NCI-H1092 (cell line): ENCODE measurements around the gene JAGN1.
"Not testable (repeated sequence)": the region's sequence is repeated elsewhere in the genome, so short reads cannot be mapped to it uniquely, and the experiment has no call there.

Experiments
- DNase-seq: peaks from one replicate; lab custom pipeline; 2025; lab: John Stamatoyannopoulos, UW

JAGN1 gene

DNA sequence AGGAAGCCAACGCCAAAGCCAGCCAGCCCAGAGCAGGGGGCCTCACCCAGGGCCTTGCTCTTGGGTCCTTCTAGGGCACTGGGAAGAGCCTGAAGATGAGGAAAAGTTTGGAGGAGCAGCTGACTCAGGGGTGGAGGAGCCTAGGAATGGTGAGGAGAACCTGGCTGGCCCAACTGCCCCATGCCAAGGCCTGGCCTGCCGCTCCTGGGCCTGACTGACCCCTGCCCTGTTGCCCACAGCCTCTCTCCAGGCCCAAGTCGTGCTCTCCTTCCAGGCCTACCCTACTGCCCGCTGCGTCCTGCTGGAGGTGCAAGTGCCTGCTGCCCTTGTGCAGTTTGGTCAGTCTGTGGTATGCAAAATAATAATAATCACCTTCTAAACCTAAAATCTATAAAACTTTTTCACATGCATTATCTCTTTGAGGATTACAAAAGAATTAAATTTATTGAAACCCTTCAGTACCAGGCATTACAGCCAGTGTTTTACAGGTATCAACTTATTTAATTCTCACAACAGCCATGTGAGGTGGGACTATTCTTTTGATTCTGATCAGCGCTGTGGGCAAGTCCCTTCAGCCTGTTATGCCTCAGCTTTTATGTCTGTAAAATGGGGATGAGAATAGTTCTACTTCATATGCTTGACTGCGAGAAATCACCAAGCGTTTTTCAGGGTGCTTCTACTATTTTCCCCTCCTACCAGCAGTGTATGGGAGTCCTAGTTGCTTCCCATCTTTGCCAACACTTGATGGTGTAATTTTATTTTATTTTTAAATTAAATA is 28.0 kb downstream of the JAGN1 start:
- no peak for DNase-seq

GRCh38 chr3:9928158-9928557 is 37.7 kb downstream of the JAGN1 start:
- DNase-seq: no peak

- DNase-seq: no peak
Observed at GRCh38 chr3:9930804-9931418, 40.5 kb downstream of the JAGN1 start.

DNA sequence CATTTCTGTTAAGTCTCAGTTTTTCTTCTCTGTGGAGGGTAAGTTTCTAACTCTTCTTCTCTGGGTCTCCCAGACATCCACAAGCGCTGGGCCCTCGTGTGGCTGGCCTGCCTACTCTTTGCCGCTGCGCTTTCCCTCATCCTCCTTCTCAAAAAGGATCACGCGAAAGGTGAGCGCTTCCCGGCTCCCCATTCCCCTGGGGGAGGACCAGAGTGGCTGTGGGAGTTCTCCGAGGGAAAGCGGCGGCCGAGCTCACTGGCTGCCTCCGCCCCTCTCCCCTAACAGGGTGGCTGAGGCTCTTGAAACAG is 42.1 kb downstream of the JAGN1 start:
- no peak for DNase-seq

DNA sequence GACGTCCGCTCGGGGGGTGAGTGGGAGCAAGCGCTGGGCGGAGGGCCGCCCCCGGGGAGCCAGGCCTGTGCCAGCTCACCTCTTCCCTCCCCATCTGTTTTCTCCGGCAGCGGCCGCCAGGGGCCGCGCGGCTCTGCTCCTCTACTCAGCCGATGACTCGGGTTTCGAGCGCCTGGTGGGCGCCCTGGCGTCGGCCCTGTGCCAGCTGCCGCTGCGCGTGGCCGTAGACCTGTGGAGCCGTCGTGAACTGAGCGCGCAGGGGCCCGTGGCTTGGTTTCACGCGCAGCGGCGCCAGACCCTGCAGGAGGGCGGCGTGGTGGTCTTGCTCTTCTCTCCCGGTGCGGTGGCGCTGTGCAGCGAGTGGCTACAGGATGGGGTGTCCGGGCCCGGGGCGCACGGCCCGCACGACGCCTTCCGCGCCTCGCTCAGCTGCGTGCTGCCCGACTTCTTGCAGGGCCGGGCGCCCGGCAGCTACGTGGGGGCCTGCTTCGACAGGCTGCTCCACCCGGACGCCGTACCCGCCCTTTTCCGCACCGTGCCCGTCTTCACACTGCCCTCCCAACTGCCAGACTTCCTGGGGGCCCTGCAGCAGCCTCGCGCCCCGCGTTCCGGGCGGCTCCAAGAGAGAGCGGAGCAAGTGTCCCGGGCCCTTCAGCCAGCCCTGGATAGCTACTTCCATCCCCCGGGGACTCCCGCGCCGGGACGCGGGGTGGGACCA is 42.6 kb downstream of the JAGN1 start:
- DNase-seq: peak; percentile 52

DNA sequence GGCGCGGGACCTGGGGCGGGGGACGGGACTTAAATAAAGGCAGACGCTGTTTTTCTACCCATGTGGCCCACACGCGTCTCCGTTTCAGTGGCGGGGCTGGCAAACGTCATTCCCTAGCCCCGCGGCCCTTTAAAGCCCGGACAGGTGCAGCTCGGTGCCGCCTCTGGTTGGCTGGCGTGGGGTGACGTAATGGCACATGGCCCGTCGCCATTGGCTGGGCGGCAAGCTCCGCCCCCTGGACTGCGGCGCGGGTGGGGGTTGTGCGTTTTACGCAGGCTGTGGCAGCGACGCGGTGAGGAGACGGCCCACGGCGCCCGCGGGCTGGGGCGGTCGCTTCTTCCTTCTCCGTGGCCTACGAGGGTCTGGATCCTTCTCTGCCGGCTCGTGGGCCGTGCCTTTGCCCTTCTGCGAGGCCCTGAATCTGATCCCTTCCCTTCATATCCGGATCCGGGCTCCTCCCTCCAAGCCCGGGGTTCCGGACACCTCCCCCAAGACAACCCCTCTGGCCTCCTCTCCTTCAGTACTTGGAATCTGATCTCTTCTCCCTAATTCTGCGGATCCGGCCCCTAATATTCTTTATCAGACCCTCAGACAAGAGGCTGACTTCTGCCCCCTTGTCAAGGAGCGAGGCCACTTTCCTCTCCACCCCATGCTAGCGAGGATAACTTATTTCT is 43.3 kb downstream of the JAGN1 start, which contains the start of gene CRELD1:
Gene CRELD1 (plus strand): TSS at position 274 of the 674 bp plus-strand sequence. CDS start 605 bp downstream, outside the sequence.
- DNase-seq: peak; percentile 84

GRCh38 chr3:9934235-9934621 is 43.8 kb downstream of the JAGN1 start:
- DNase-seq: no peak

- DNase-seq: no peak
Observed at GRCh38 chr3:9934993-9935392, 44.6 kb downstream of the JAGN1 start.

DNA sequence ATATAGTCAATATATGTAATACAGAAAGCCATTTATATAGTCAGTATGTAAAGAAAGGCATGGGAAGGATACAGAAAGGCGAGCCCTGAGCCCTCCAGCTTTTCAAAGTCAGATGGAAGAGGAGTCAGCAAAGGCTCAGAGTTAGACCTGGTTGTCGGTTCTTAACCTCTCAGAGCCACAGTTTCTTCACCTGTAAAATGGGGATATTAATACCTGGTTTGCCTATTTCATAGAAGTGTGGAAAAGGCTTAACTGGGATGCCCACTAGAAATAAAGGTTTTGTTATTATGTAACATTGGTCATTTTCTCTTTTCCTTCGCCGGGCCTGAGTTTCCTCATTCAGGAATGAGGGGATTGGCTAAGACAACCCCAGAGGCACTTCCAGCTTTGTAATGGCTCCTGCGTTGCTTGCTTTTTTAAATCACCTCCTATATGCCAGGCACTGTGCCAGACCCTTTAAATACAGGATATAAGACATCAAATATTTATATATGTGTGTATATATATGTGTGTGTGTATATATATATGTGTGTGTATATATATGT is 45.6 kb downstream of the JAGN1 start:
- DNase-seq: no peak

GRCh38 chr3:9937486-9938238 is 47.3 kb downstream of the JAGN1 start:
- no peak for DNase-seq

DNA sequence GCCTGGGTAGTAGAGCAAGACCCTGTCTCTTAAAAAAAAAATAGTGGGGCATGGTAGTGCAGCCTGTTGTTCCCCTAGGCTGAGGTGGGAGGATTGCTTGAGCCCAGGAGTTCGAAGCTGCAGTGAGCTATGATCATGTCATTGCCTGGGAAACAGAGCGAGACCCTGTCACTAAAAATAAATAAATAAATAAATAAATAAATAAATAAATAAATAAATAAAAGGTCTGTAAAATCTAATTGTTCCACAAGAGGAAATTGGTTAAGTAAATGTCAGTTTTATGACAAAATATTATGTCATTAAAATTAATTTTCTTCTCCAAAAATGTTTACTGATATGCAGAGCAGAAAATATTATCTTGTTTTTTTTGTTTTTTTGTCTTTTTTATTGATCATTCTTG is 48.6 kb downstream of the JAGN1 start:
- DNase-seq: no peak

DNA sequence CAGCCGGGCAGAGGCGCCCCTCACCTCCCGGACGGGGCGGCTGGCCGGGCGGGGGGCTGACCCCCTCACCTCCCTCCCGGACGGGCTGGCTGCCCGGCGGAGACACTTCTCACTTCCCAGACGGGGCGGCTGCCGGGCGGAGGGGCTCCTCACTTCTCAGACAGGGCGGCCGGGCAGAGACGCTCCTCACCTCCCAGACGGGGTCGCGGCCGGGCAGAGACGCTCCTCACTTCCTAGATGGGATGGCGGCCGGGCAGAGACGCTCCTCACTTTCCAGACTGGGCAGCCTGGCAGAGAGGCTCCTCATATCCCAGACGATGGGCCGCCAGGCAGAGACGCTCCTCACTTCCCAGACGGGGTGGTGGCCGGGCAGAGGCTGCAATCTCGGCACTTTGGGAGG is 49.5 kb downstream of the JAGN1 start:
- DNase-seq: not testable (repeated sequence)

GRCh38 chr3:9940746-9941145 is 50.3 kb downstream of the JAGN1 start:
- DNase-seq: no peak

DNA sequence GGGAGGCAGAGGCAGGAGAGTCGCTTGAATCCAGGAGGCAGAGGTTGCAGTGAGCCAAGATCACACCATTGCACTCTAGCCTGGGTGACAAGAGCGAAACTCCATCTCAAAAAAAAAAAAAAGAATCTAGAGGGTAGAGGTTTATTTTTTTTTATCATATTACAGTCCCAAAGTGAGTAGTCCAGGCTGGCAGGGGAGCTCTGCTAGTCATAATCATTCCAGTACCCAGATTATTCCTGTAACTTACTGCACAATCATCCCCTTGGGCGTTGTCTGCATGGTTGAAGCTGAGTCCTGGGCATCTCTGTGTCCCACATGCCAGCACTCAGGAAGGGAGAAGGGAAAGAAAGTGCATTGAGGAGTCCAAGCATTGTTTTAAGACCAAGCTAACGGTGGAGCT is 51.8 kb downstream of the JAGN1 start:
- no peak for DNase-seq

GRCh38 chr3:9942934-9943690 is 52.7 kb downstream of the JAGN1 start:
- DNase-seq: no peak
